Keratinocyte (primary cell): ENCODE results near the gene ARL6IP4. TPM values are rescaled to one million over a fixed set of nuclear protein-coding genes. Genes with fewer than 3 reads are reported as not detected.
"Not testable (repeated sequence)": the region's sequence is repeated elsewhere in the genome, so short reads cannot be mapped to it uniquely, and the experiment has no call there.

Experiments used
- DNase-seq: peaks from one replicate; pipeline ENCODE4 v3.0.0-alpha.2; 2011; ENCODE audit warnings: low read depth, missing footprints, low spot score
- FAIRE-seq: peaks from 2 replicates; lab custom pipeline; 2011; peaks lifted over from hg19 to GRCh38; lab: Jason Lieb, UNC
- H2AFZ ChIP-seq: 2 replicates; pipeline ENCODE4 v1.6.0; 2012; ENCODE audit warnings: low read length, control low read depth, inconsistent platforms; ENCODE audit not compliant: control insufficient read depth
- H3K27ac ChIP-seq: 2 replicates; pipeline ENCODE4 v1.5.1; 2011; ENCODE audit warnings: low read length; ENCODE audit not compliant: control insufficient read depth, insufficient read depth
- H3K27me3 ChIP-seq: 3 replicates; pipeline ENCODE4 v1.6.0; 2011; ENCODE audit warnings: low read length; ENCODE audit not compliant: control insufficient read depth, insufficient read depth; ENCODE audit errors: extremely low read depth
- H3K36me3 ChIP-seq, 2 experiments: 2 replicates in 1 of 2; 3 replicates in 1 of 2; pipeline ENCODE4 v1.5.1; 2011; ENCODE audit warnings: low read length in 2 of 2, mild to moderate bottlenecking in 1 of 2; ENCODE audit not compliant: control insufficient read depth in 2 of 2, insufficient read depth in 2 of 2; ENCODE audit errors: extremely low read depth in 1 of 2
- H3K4me1 ChIP-seq: 3 replicates; pipeline ENCODE4 v1.5.1; 2011; ENCODE audit warnings: low read length; ENCODE audit not compliant: control insufficient read depth, insufficient read depth; ENCODE audit errors: extremely low read depth
- H3K4me2 ChIP-seq: 3 replicates; pipeline ENCODE4 v1.6.0; 2011; ENCODE audit warnings: low read depth, low read length; ENCODE audit not compliant: control insufficient read depth, insufficient read depth; ENCODE audit errors: extremely low read depth
- H3K4me3 ChIP-seq, 3 experiments: fragments of 200-600 bp in 1 of 3; sonication (generic) in 1 of 3; 2 replicates in 2 of 3; 3 replicates in 1 of 3; pipeline ENCODE4 v1.5.1; 2011 to 2016; ENCODE audit warnings: low read length in 3 of 3, mild to moderate bottlenecking in 3 of 3, control low read depth in 2 of 3, inconsistent platforms in 1 of 3, low read depth in 1 of 3, mixed read lengths in 1 of 3, mixed run types in 1 of 3, moderate library complexity in 1 of 3; ENCODE audit not compliant: control insufficient read depth in 2 of 3, insufficient read depth in 2 of 3; ENCODE audit errors: extremely low read depth in 1 of 3
- H3K79me2 ChIP-seq: 2 replicates; pipeline ENCODE4 v1.6.0; 2012; ENCODE audit warnings: low read length; ENCODE audit not compliant: control insufficient read depth, insufficient read depth
- H3K9ac ChIP-seq: 3 replicates; pipeline ENCODE4 v1.6.0; 2011; ENCODE audit warnings: low read length; ENCODE audit not compliant: control insufficient read depth, insufficient read depth; ENCODE audit errors: extremely low read depth
- H3K9me1 ChIP-seq: 3 replicates; pipeline ENCODE4 v1.6.0; 2011; ENCODE audit warnings: low read length; ENCODE audit not compliant: control insufficient read depth, insufficient read depth; ENCODE audit errors: extremely low read depth
- H3K9me3 ChIP-seq: 2 replicates; pipeline ENCODE4 v1.5.1; 2012; ENCODE audit warnings: low read depth, low read length; ENCODE audit not compliant: control insufficient read depth
- H4K20me1 ChIP-seq: 3 replicates; pipeline ENCODE4 v1.6.0; 2011; ENCODE audit warnings: low read length; ENCODE audit not compliant: control insufficient read depth, insufficient read depth; ENCODE audit errors: extremely low read depth
- CTCF ChIP-seq, 3 experiments: IDR thresholded peaks in 1 of 3; conservative IDR thresholded peaks in 1 of 3; optimal IDR thresholded peaks in 1 of 3; 2 replicates in 2 of 3; 3 replicates in 1 of 3; pipeline versions ENCODE3 to v1.5.1; 2011; ENCODE audit warnings: low read length in 3 of 3, mild to moderate bottlenecking in 3 of 3, moderate library complexity in 2 of 3, control low read depth in 1 of 3, inconsistent platforms in 1 of 3; ENCODE audit not compliant: insufficient read depth in 2 of 3; ENCODE audit errors: extremely low read depth in 1 of 3
- EZH2 ChIP-seq: IDR thresholded peaks from one replicate; pipeline ENCODE4 v1.6.1; 2012; ENCODE audit warnings: inconsistent platforms, mild to moderate bottlenecking, low read length, moderate library complexity
- dilution Hi-C: fragments of 300-500 bp; cut with MboI; formaldehyde crosslinking; loops from one replicate; pipeline ENCODE4 v1.7.0; 2020; ENCODE audit warnings: low sequenced_read_pairs; ENCODE audit not compliant: extremely low pct_ligation_motif_present
- polyA plus RNA-seq, 5 experiments: library from polyadenylated mRNA; depleted of rRNA in 3 of 5; stranded (reverse) in 3 of 5; stranded (forward) in 1 of 5; unstranded in 1 of 5; fragments of >200 nt; gene quantifications; 1 replicate in 1 of 5; 2 replicates in 3 of 5; 3 replicates in 1 of 5; pipeline versions ENCODE4 v1.2.1 to v1.2.3, GENCODE V29; 2011 to 2012; ENCODE audit warnings: missing spikeins in 2 of 5, low read depth in 1 of 5, low replicate concordance in 1 of 5

ARL6IP4 gene
- polyA plus RNA-seq, 1 donor (not counting 4 experiments of a cell fraction or from before 2014, with no cell fraction given), result 144 TPM

GRCh38 chr12:122937622-122938091 is 42.8 kb upstream of the ARL6IP4 start:
- dilution Hi-C loops, result no loop called here
- DNase-seq (no peak), FAIRE-seq (no peak)
- Histone ChIP-seq H3K9ac (no peak overlapping the region), H3K4me1 (no peaks in the 10 kb centered on the region), H3K9me3 (no peaks in the 10 kb centered on the region), H3K27me3 (no peaks in the 10 kb centered on the region), H2AFZ (no peak overlapping the region), H4K20me1 (no peaks in the 10 kb centered on the region), H3K27ac (no peak overlapping the region), H3K4me3 (no peak overlapping the region), H3K9me1 (no peaks in the 10 kb centered on the region), H3K4me2 (no peak overlapping the region), H3K79me2 (no peaks in the 10 kb centered on the region), H3K36me3 (peaks cover 0 to 1% of the 10 kb centered on the region in 2 experiments)
- TF ChIP-seq EZH2 (no peak), CTCF (optimal IDR thresholded peaks at IDR 0.05 in 1 of 3, IDR thresholded peaks at IDR 0.05 in 1 of 3, conservative IDR thresholded peaks at IDR 0.05 in 1 of 3; ENCODE audit: extremely low read depth in 1 of 3, insufficient read depth in 2 of 3, low read length in 3 of 3) (no peak)

GRCh38 chr12:122939125-122939524 is 41.4 kb upstream of the ARL6IP4 start:
- no peak for DNase-seq
- Histone ChIP-seq H3K4me3 (no peak overlapping the region), H3K9me1 (no peaks in the 10 kb centered on the region), H3K27me3 (no peaks in the 10 kb centered on the region), H4K20me1 (no peaks in the 10 kb centered on the region), H3K9me3 (no peaks in the 10 kb centered on the region), H3K4me2 (no peak overlapping the region), H2AFZ (no peak overlapping the region), H3K79me2 (no peaks in the 10 kb centered on the region), H3K4me1 (peaks cover 3% of the 10 kb centered on the region), H3K9ac (no peak overlapping the region), H3K36me3 (peaks cover 0 to 1% of the 10 kb centered on the region in 2 experiments), H3K27ac (no peak overlapping the region)
- dilution Hi-C loops, result no loop called here
- FAIRE-seq, result no peak
- TF ChIP-seq CTCF (optimal IDR thresholded peaks at IDR 0.05 in 1 of 3, IDR thresholded peaks at IDR 0.05 in 1 of 3, conservative IDR thresholded peaks at IDR 0.05 in 1 of 3; ENCODE audit: extremely low read depth in 1 of 3, insufficient read depth in 2 of 3, low read length in 3 of 3) (no peak), EZH2 (no peak)

GRCh38 chr12:122941351-122941750 is 39.1 kb upstream of the ARL6IP4 start:
- H2AFZ ChIP-seq, FAIRE-seq, H4K20me1 ChIP-seq, H3K79me2 ChIP-seq, H3K9ac ChIP-seq, dilution Hi-C loops, H3K27ac ChIP-seq, DNase-seq, H3K4me2 ChIP-seq, H3K27me3 ChIP-seq, H3K4me3 ChIP-seq, H3K9me1 ChIP-seq, H3K36me3 ChIP-seq, H3K9me3 ChIP-seq: not testable (repeated sequence)
- peaks cover 22% of the 10 kb centered on the region for H3K4me1 ChIP-seq
